GM12891 (cell line): ENCODE data around the gene ZBTB39.
"Not testable (repeated sequence)": the region's sequence is repeated elsewhere in the genome, so short reads cannot be mapped to it uniquely, and the experiment has no call there.

Experiments
- PAX5 ChIP-seq: IDR thresholded peaks from 2 replicates; pipeline ENCODE4 v1.6.1; 2011; ENCODE audit warnings: low read length, moderate library complexity, mild to moderate bottlenecking; ENCODE audit not compliant: insufficient read depth, severe bottlenecking
- POLR2A ChIP-seq: IDR thresholded peaks from 2 replicates; pipeline ENCODE4 v1.6.1; 2011; ENCODE audit warnings: low read depth, low read length, control low read depth
- POLR2AphosphoS5 ChIP-seq: IDR thresholded peaks from 2 replicates; pipeline ENCODE4 v1.6.1; 2011; ENCODE audit warnings: low read depth, low read length, control low read depth
- POU2F2 ChIP-seq: IDR thresholded peaks from 2 replicates; pipeline ENCODE4 v1.6.1; 2011; ENCODE audit warnings: low read depth, mild to moderate bottlenecking, control low read depth, low read length, moderate library complexity
- SPI1 ChIP-seq: IDR thresholded peaks from 2 replicates; pipeline ENCODE4 v1.6.1; 2011; ENCODE audit warnings: low read depth, low read length, control low read depth
- TAF1 ChIP-seq: IDR thresholded peaks from 2 replicates; pipeline ENCODE4 v1.6.1; 2011; ENCODE audit warnings: low read depth, low read length, control low read depth

DNA sequence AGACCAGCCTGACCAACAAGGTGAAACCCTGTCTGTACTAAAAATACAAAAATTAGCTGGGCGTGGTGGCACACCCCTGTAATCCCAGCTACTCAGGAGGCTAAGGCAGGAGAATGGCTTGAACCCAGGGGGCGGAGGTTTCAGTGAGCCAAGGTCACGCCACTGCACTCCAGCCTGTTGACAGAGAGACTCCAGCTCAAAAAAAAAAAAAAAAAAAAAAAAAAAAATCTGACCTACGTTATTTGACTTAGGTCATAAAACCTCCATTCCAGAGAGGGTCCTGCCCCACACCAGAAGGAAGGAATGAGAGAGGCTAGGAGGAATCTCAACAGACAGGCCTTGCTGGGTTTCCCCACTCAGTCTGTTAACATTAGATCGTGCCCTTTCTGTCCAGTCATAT lies 12.0 kb upstream of the ZBTB39 start:
- not testable (repeated sequence) for TF ChIP-seq POU2F2, SPI1, TAF1, POLR2A, POLR2AphosphoS5, PAX5
